Measurements from ENCODE around the gene SMOC1. TPM values are rescaled to one million over a fixed set of nuclear protein-coding genes. Genes with fewer than 3 reads are reported as not detected.

The SMOC1 gene
- total RNA-seq, 1 experiment from 2014 or later, result 0.68 TPM

- H3K27ac Mint-ChIP-seq, result peak overlapping the region in 1 of 3 experiments; percentile 59; a peak in 1 of 7 replicates
- H3K79me1 ChIP-seq (ENCODE audit: insufficient read depth, low read depth, low read length, poor library complexity, severe bottlenecking), result no peaks in the 10 kb centered on the region
- no peak overlapping the region for H3K56ac ChIP-seq (ENCODE audit: insufficient read length, low read depth, low read length)
- H3K27me3 Mint-ChIP-seq (ENCODE audit: low read depth), result peaks cover 4% of the 10 kb centered on the region; the same call in 1 of the 2 replicates
- no peaks in the 10 kb centered on the region for H3K23me2 ChIP-seq (ENCODE audit: insufficient read length, low read depth, low read length, poor library complexity, severe bottlenecking)
- no peak overlapping the region for H2AK5ac ChIP-seq (ENCODE audit: insufficient read length, low read length)
- no peak overlapping the region for H4K8ac ChIP-seq (replicated peaks; ENCODE audit: insufficient read length, low read depth, low read length)
- H2AFZ ChIP-seq (ENCODE audit: low read length), result no peak overlapping the region
- no peak overlapping the region for H4K91ac ChIP-seq (ENCODE audit: insufficient read length, low read depth, low read length)
- H3K27me3 ChIP-seq (ENCODE audit: insufficient read depth, low read length), result no peaks in the 10 kb centered on the region
- no peak overlapping the region for H3K9ac ChIP-seq (ENCODE audit: extremely low read depth, insufficient read length, low read length)
- H3K4me2 ChIP-seq (ENCODE audit: insufficient read depth, insufficient read length, low read length), result no peak overlapping the region
- TF ChIP-seq CTCF (conservative IDR thresholded peaks at IDR 0.05), result no peak
- no peaks in the 10 kb centered on the region for H3K36me3 Mint-ChIP-seq (ENCODE audit: insufficient read depth in 1 of 3, low read depth in 3 of 3)
- H3K27ac ChIP-seq (ENCODE audit: insufficient read length, low read depth, low read length), result no peak overlapping the region
- no peak overlapping the region for H2BK120ac ChIP-seq (ENCODE audit: low read depth, low read length, poor library complexity, severe bottlenecking)
- no peaks in the 10 kb centered on the region; the same call in 1 of the 2 replicates for H3K4me1 ChIP-seq (ENCODE audit: insufficient read depth, low read length)
- no peak for DNase-seq
- H3K4ac ChIP-seq (ENCODE audit: low read depth, low read length), result no peak overlapping the region
- no peaks in the 10 kb centered on the region for H3K79me2 ChIP-seq (ENCODE audit: insufficient read depth, low read length)
- WGBS (ENCODE audit: extremely low coverage, insufficient read length, low lambda C conversion rate), result no CpG with 5 or more reads among the region's 8 CpGs
- H3K14ac ChIP-seq (ENCODE audit: insufficient read depth, low read length), result no peak overlapping the region
- no peak overlapping the region for H2BK5ac ChIP-seq (ENCODE audit: insufficient read length, low read length)
- H4K20me1 ChIP-seq (ENCODE audit: control insufficient read depth, insufficient read depth, insufficient read length), result no peaks in the 10 kb centered on the region
- no peak overlapping the region for H4K5ac ChIP-seq (ENCODE audit: insufficient read length, low read depth, low read length)
- no peak overlapping the region for H2BK12ac ChIP-seq (ENCODE audit: insufficient read length, low read depth, low read length)
- no peak overlapping the region for H3T11ph ChIP-seq (ENCODE audit: low read length)
- H3K4me1 Mint-ChIP-seq, result peaks cover 16 to 23% of the 10 kb centered on the region in 2 experiments
- H2BK15ac ChIP-seq (ENCODE audit: low read depth, low read length), result no peak overlapping the region
- no peak overlapping the region for H3K23ac ChIP-seq (ENCODE audit: insufficient read length, low read depth, low read length)
- no peaks in the 10 kb centered on the region for H3K9me3 ChIP-seq (ENCODE audit: control insufficient read depth, low read depth, low read length)
- no peaks in the 10 kb centered on the region for H3K9me3 Mint-ChIP-seq
- no peak overlapping the region for H3K4me3 Mint-ChIP-seq
- H3K18ac ChIP-seq (ENCODE audit: insufficient read length, low read depth, low read length), result no peak overlapping the region
- no peak overlapping the region for H2BK20ac ChIP-seq (ENCODE audit: low read depth, low read length, poor library complexity, severe bottlenecking)
Measured at GRCh38 chr14:70033116-70033515, 153.9 kb downstream of the SMOC1 start.

Measured in H9 (cell line).